Left lung (tissue), 10 donors: ENCODE measurements around the gene TIMM50. TPM values are rescaled to one million over a fixed set of nuclear protein-coding genes. Genes with fewer than 3 reads are reported as not detected.

Source experiments
- ATAC-seq: fragments of 200-7000 bp; cut with Tn5 transposase; one replicate; pipeline ENCODE4 v1.9.1; 2020; ENCODE audit warnings: moderate library complexity
- DNase-seq, 4 donors: peaks; one replicate each; pipeline ENCODE4 v3.0.0-alpha.2; 2013 to 2020
- H3K27ac ChIP-seq, 2 donors: fragments of 200-600 bp; sonication (generic) in 1 of 2; one replicate each; pipeline versions ENCODE4 v1.5.0 to v1.8.0; 2020 to 2021
- H3K27me3 ChIP-seq, 2 donors: fragments of 200-600 bp; sonication (generic) in 1 of 2; one replicate each; pipeline versions ENCODE4 v1.5.0 to v1.8.0; 2020 to 2021
- H3K36me3 ChIP-seq, 2 donors: fragments of 200-600 bp; sonication (generic) in 1 of 2; one replicate each; pipeline versions ENCODE4 v1.5.0 to v1.8.0; 2020 to 2021
- H3K4me1 ChIP-seq, 2 donors: fragments of 200-600 bp; one replicate each; pipeline ENCODE4 v1.8.0; 2021
- H3K4me3 ChIP-seq, 2 donors: fragments of 200-600 bp; sonication (generic) in 1 of 2; one replicate each; pipeline versions ENCODE4 v1.5.0 to v1.8.0; 2020 to 2021; ENCODE audit warnings: mild to moderate bottlenecking in 1 of 2
- H3K9me3 ChIP-seq, 2 donors: fragments of 200-600 bp; sonication (generic) in 1 of 2; one replicate each; pipeline versions ENCODE4 v1.5.0 to v1.8.0; 2020 to 2021
- intact Hi-C, 2 donors: fragments of 100-400 bp; cut with DNase I; formaldehyde crosslinking; loops; one replicate each; pipeline versions ENCODE4 v1.11.2 to v1.14.2; 2022
- polyA plus RNA-seq, 6 donors: library from polyadenylated mRNA; unstranded; fragments of 120-200 nt; gene quantifications; one replicate each; pipeline ENCODE4 v1.2.1, GENCODE V29; 2013; ENCODE audit not compliant: insufficient read length in 6 of 6
- total RNA-seq, 2 donors: library from RNA; stranded (reverse); fragmentation: NEBNext Ultra II Directional; extraction: Animal tissue kit (Norgen Biotek cat#: 25700); gene quantifications; one replicate each; pipeline ENCODE4 v1.2.1, GENCODE V29; 2021
- TF ChIP-seq, protein P1 (sequence below), 2 donors: fragments of 200-600 bp; sonication (generic) in 1 of 2; IDR thresholded peaks; one replicate each; pipeline versions ENCODE4 v1.5.0 to v1.8.0; 2021; ENCODE audit warnings: antibody characterized with exemption in 2 of 2
- donor health status: DM: no; HTN: yes; CAD: no.
- donor health status: DM: no; HTN: no; CAD: no.

The TIMM50 gene
- total and polyA plus RNA-seq, 8 donors = 46.0 to 76.0 (median 68.4) TPM

DNA sequence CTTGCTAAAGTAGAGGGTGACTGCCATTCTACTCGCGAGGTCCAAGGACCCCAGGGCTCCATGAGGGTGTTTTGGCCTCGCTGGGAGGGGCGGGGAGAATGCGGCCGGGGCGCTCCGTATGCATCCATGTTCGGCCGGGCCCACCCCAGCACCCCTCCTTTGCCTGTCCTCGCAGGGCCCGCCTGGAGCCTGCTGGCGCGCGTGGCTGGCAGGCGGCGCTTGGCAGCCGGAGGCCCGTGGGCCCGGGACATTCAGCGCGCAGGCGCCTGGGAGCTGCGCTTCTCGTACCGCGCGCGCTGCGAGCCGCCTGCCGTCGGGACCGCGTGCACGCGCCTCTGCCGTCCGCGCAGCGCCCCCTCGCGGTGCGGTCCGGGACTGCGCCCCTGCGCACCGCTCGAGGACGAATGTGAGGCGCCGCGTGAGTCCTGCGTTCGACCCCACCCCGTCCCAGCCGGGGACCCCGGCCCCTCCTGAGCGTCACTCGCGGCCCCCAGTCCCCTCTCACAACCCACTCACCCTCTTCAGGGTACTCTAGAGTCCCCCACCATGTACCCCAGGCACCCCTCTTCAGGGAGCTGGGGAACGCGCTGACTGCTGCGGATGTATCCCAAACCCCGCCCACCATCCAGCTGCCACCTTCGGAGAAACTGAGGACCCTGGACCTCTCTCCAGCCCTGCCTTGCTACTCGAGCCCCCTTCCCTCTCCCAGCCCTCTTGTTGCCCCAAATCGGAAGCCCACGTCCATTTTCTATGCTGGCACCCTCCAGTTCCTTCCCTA, 22.2 kb downstream of the TIMM50 start:
- Histone ChIP-seq H3K27me3 (peaks cover 60 to 100% of the 10 kb centered on the region in 2 donors), H3K9me3 (no peaks in the 10 kb centered on the region), H3K4me1 (peaks cover 3 to 29% of the 10 kb centered on the region in 2 donors), H3K27ac (no peak overlapping the region), H3K36me3 (no peaks in the 10 kb centered on the region), H3K4me3 (no peak overlapping the region)
- ATAC-seq (peak; percentile 91), DNase-seq (peak in 3 of 4 donors; percentile 49 to 92 (median 74))
- intact Hi-C loops = no loop called here
- TF ChIP-seq, protein P1, sequence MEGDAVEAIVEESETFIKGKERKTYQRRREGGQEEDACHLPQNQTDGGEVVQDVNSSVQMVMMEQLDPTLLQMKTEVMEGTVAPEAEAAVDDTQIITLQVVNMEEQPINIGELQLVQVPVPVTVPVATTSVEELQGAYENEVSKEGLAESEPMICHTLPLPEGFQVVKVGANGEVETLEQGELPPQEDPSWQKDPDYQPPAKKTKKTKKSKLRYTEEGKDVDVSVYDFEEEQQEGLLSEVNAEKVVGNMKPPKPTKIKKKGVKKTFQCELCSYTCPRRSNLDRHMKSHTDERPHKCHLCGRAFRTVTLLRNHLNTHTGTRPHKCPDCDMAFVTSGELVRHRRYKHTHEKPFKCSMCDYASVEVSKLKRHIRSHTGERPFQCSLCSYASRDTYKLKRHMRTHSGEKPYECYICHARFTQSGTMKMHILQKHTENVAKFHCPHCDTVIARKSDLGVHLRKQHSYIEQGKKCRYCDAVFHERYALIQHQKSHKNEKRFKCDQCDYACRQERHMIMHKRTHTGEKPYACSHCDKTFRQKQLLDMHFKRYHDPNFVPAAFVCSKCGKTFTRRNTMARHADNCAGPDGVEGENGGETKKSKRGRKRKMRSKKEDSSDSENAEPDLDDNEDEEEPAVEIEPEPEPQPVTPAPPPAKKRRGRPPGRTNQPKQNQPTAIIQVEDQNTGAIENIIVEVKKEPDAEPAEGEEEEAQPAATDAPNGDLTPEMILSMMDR (IDR thresholded peaks at IDR 0.05) = peak; percentile 81 to 92

- Histone ChIP-seq H3K27ac (no peak overlapping the region), H3K4me1 (peaks cover 0 to 16% of the 10 kb centered on the region in 2 donors), H3K36me3 (no peaks in the 10 kb centered on the region), H3K9me3 (no peaks in the 10 kb centered on the region), H3K27me3 (peaks cover 38 to 99% of the 10 kb centered on the region in 2 donors), H3K4me3 (no peak overlapping the region)
- TF ChIP-seq, protein P1 (IDR thresholded peaks at IDR 0.05) = no peak
- DNase-seq (no peak), ATAC-seq (no peak)
- intact Hi-C loops = no loop called here
Observed at GRCh38 chr19:39506598-39506943, 25.9 kb downstream of the TIMM50 start.

GRCh38 chr19:39506944-39507714, 26.5 kb downstream of the TIMM50 start:
- peak in 2 of 4 donors; percentile 50 to 71 for DNase-seq
- Histone ChIP-seq H3K27me3 (peaks cover 38 to 99% of the 10 kb centered on the region in 2 donors), H3K4me1 (peaks cover 0 to 16% of the 10 kb centered on the region in 2 donors), H3K4me3 (peak overlapping the region; percentile 11 to 34), H3K27ac (no peak overlapping the region), H3K9me3 (no peaks in the 10 kb centered on the region), H3K36me3 (no peaks in the 10 kb centered on the region)
- intact Hi-C loops = no loop called here
- TF ChIP-seq, protein P1 (IDR thresholded peaks at IDR 0.05) = no peak
- peak; percentile 47 for ATAC-seq

- no peak overlapping the region for H3K27ac ChIP-seq
- intact Hi-C loops = no loop called here
- H3K27me3 ChIP-seq = peaks cover 39 to 99% of the 10 kb centered on the region in 2 donors
- peaks cover 0 to 12% of the 10 kb centered on the region in 2 donors for H3K4me1 ChIP-seq
- DNase-seq (no peak), ATAC-seq (no peak)
- H3K4me3 ChIP-seq = peak overlapping the region; percentile 11 to 34
- H3K9me3 ChIP-seq = no peaks in the 10 kb centered on the region
- TF ChIP-seq, protein P1 (IDR thresholded peaks at IDR 0.05) = no peak
- H3K36me3 ChIP-seq = no peaks in the 10 kb centered on the region
Observed at GRCh38 chr19:39507715-39508364, 27.2 kb downstream of the TIMM50 start.
